HEK293 (cell line): Measurements from ENCODE around the gene EPHA4.

ENCODE experiments used
- BCL11A ChIP-seq: fragments of 450-650 bp; formaldehyde crosslinking; IDR thresholded peaks from 2 replicates; pipeline ENCODE4 v1.5.1; 2016; ENCODE audit warnings: low read depth, missing biosample characterization, missing genetic modification characterization
- GLI4 ChIP-seq: fragments of 450-650 bp; formaldehyde crosslinking; IDR thresholded peaks from 2 replicates; pipeline ENCODE4 v1.5.1; 2016; ENCODE audit warnings: missing biosample characterization, missing genetic modification characterization
- MZF1 ChIP-seq: fragments of 450-650 bp; formaldehyde crosslinking; IDR thresholded peaks from 2 replicates; pipeline ENCODE4 v1.5.1; 2017; ENCODE audit warnings: missing biosample characterization, missing genetic modification characterization, borderline replicate concordance
- REPIN1 ChIP-seq: fragments of 450-650 bp; formaldehyde crosslinking; IDR thresholded peaks from 2 replicates; pipeline ENCODE4 v1.5.1; 2017; ENCODE audit warnings: missing biosample characterization, missing genetic modification characterization, low read depth
- REST ChIP-seq: fragments of 450-650 bp; formaldehyde crosslinking; IDR thresholded peaks from 2 replicates; pipeline ENCODE4 v1.5.1; 2016; ENCODE audit warnings: missing biosample characterization, missing genetic modification characterization
- SALL2 ChIP-seq: fragments of 450-650 bp; formaldehyde crosslinking; IDR thresholded peaks from 2 replicates; pipeline ENCODE4 v1.5.0; 2017; ENCODE audit warnings: missing biosample characterization, mild to moderate bottlenecking, missing genetic modification characterization, borderline replicate concordance
- SCRT1 ChIP-seq: fragments of 450-650 bp; formaldehyde crosslinking; IDR thresholded peaks from 2 replicates; pipeline ENCODE4 v1.5.1; 2016; ENCODE audit warnings: missing biosample characterization, missing genetic modification characterization, borderline replicate concordance
- SETDB1 ChIP-seq: IDR thresholded peaks from one replicate; pipeline ENCODE4 v1.6.1; 2017; ENCODE audit warnings: mild to moderate bottlenecking, low read length, moderate library complexity, mixed read lengths; ENCODE audit not compliant: insufficient read length
- ZBTB21 ChIP-seq: fragments of 450-650 bp; formaldehyde crosslinking; IDR thresholded peaks from 2 replicates; pipeline ENCODE4 v1.5.1; 2017; ENCODE audit warnings: missing biosample characterization, missing genetic modification characterization
- ZBTB48 ChIP-seq: fragments of 450-650 bp; formaldehyde crosslinking; IDR thresholded peaks from 2 replicates; pipeline ENCODE4 v1.5.1; 2016; ENCODE audit warnings: missing biosample characterization, missing genetic modification characterization
- ZBTB8A ChIP-seq: fragments of 450-650 bp; formaldehyde crosslinking; IDR thresholded peaks from 2 replicates; pipeline ENCODE4 v1.5.1; 2016; ENCODE audit warnings: missing biosample characterization, missing genetic modification characterization
- ZNF112 ChIP-seq: fragments of 450-650 bp; formaldehyde crosslinking; IDR thresholded peaks from 2 replicates; pipeline ENCODE4 v1.5.0; 2017; ENCODE audit warnings: missing biosample characterization, missing genetic modification characterization
- ZNF133 ChIP-seq: fragments of 450-650 bp; formaldehyde crosslinking; IDR thresholded peaks from 2 replicates; pipeline ENCODE4 v1.5.1; 2016; ENCODE audit warnings: missing biosample characterization, missing genetic modification characterization
- ZNF157 ChIP-seq: fragments of 450-650 bp; formaldehyde crosslinking; IDR thresholded peaks from 2 replicates; pipeline ENCODE4 v1.5.1; 2016; ENCODE audit warnings: missing biosample characterization, missing genetic modification characterization
- ZNF266 ChIP-seq: fragments of 450-650 bp; formaldehyde crosslinking; IDR thresholded peaks from 2 replicates; pipeline ENCODE4 v1.5.1; 2016; ENCODE audit warnings: missing biosample characterization, missing genetic modification characterization, low read depth
- ZNF311 ChIP-seq: fragments of 450-650 bp; formaldehyde crosslinking; IDR thresholded peaks from 2 replicates; pipeline ENCODE4 v1.5.1; 2017; ENCODE audit warnings: missing biosample characterization, missing genetic modification characterization, borderline replicate concordance
- ZNF354C ChIP-seq: fragments of 450-650 bp; formaldehyde crosslinking; IDR thresholded peaks from 2 replicates; pipeline ENCODE4 v1.5.1; 2016; ENCODE audit warnings: missing biosample characterization, missing genetic modification characterization, low read depth, borderline replicate concordance
- ZNF398 ChIP-seq: fragments of 450-650 bp; formaldehyde crosslinking; IDR thresholded peaks from 2 replicates; pipeline ENCODE4 v1.5.1; 2017; ENCODE audit warnings: missing biosample characterization, missing genetic modification characterization
- ZNF449 ChIP-seq: fragments of 450-650 bp; formaldehyde crosslinking; IDR thresholded peaks from 2 replicates; pipeline ENCODE4 v1.5.1; 2017; ENCODE audit warnings: missing biosample characterization, mild to moderate bottlenecking, missing genetic modification characterization, moderate library complexity
- ZNF473 ChIP-seq: fragments of 450-650 bp; formaldehyde crosslinking; IDR thresholded peaks from 2 replicates; pipeline ENCODE4 v1.5.1; 2017; ENCODE audit warnings: missing biosample characterization, missing genetic modification characterization
- ZNF513 ChIP-seq: fragments of 450-650 bp; IDR thresholded peaks from 2 replicates; pipeline ENCODE4 v1.5.1; 2018; ENCODE audit warnings: missing biosample characterization, missing genetic modification characterization
- ZNF514 ChIP-seq: fragments of 450-650 bp; formaldehyde crosslinking; IDR thresholded peaks from 2 replicates; pipeline ENCODE4 v1.5.1; 2016; ENCODE audit warnings: missing biosample characterization, missing genetic modification characterization
- ZNF544 ChIP-seq: fragments of 450-650 bp; formaldehyde crosslinking; IDR thresholded peaks from 2 replicates; pipeline ENCODE4 v1.5.0; 2017; ENCODE audit warnings: missing biosample characterization, missing genetic modification characterization
- ZNF558 ChIP-seq: fragments of 450-650 bp; formaldehyde crosslinking; IDR thresholded peaks from 2 replicates; pipeline ENCODE4 v1.5.1; 2016; ENCODE audit warnings: missing biosample characterization, missing genetic modification characterization
- ZNF561 ChIP-seq: fragments of 450-650 bp; IDR thresholded peaks from 2 replicates; pipeline ENCODE4 v1.5.1; 2018; ENCODE audit warnings: missing biosample characterization, missing genetic modification characterization, borderline replicate concordance
- ZNF600 ChIP-seq: fragments of 450-650 bp; formaldehyde crosslinking; IDR thresholded peaks from 2 replicates; pipeline ENCODE4 v1.5.1; 2016; ENCODE audit warnings: missing biosample characterization, missing genetic modification characterization
- TF ChIP-seq, protein P1 (sequence below): fragments of 450-650 bp; formaldehyde crosslinking; IDR thresholded peaks from 2 replicates; pipeline ENCODE4 v1.5.1; 2017; ENCODE audit warnings: missing biosample characterization, missing genetic modification characterization
- TF ChIP-seq, protein P2 (sequence below): fragments of 450-650 bp; formaldehyde crosslinking; IDR thresholded peaks from 2 replicates; pipeline ENCODE4 v1.5.1; 2016; ENCODE audit warnings: missing biosample characterization, missing genetic modification characterization, borderline replicate concordance

The EPHA4 gene

DNA sequence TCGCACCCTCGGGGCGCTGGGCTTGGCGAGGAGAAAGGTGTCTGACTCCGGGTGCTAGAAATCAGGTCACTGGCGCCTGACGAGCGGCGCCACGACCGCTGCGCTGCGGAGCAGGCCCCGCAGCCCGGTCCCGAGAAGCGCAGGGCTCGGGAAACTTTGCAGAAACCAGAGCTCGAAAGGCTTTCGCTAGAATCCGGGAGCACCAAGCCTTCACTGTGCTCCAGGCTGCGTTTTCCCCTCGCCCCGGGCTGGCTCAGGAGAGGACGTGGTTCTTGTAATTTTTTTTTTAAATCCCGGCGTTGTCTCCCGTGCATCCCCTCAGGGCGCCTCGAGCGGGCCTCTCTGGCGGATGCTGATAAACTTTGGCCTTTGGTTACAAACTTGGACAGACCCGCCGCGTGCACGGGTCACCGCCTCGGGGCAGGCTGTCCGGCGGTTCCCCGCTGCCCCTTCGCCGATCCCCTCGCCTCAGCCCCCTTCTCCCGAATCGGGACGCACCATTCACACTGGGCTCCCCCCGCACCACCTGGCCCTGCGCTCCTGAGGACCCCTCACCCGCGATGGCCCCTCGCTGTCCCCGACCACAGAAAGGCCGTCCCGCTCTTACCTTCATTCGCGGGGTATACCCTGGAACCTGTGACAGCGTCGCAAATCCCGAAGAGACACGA, 419 bp downstream of the EPHA4 start (continued):
- TF ChIP-seq ZNF398 (tag by site-specific recombination) (no peak), ZNF514 (no peak), MZF1 (peak; percentile 13; the same call in 1 of the 2 replicates), BCL11A (tag by site-specific recombination) (no peak), ZNF600 (tag by site-specific recombination) (no peak), SALL2 (tag by site-specific recombination) (no peak), ZBTB21 (tag by site-specific recombination) (no peak), ZNF266 (no peak), ZBTB48 (tag by site-specific recombination) (0 out of 2 replicates have a peak, but pooled peaks have one; percentile 31), ZBTB8A (tag by site-specific recombination) (0 out of 2 replicates have a peak, but pooled peaks have one; percentile 2), ZNF558 (tag by site-specific recombination) (no peak), ZNF561 (tag by site-specific recombination) (no peak), SCRT1 (no peak), ZNF513 (tag by site-specific recombination) (no peak), ZNF112 (no peak), ZNF544 (no peak), ZNF133 (tag by site-specific recombination) (no peak), ZNF157 (tag by site-specific recombination) (no peak), ZNF311 (tag by site-specific recombination) (no peak), SETDB1 (no peak), GLI4 (tag by site-specific recombination) (no peak), REST (tag by site-specific recombination) (0 out of 2 replicates have a peak, but pooled peaks have one; percentile 18), ZNF354C (tag by site-specific recombination) (no peak), ZNF449 (tag by site-specific recombination) (no peak), REPIN1 (tag by site-specific recombination) (no peak), ZNF473 (no peak)
- TF ChIP-seq, protein P1, sequence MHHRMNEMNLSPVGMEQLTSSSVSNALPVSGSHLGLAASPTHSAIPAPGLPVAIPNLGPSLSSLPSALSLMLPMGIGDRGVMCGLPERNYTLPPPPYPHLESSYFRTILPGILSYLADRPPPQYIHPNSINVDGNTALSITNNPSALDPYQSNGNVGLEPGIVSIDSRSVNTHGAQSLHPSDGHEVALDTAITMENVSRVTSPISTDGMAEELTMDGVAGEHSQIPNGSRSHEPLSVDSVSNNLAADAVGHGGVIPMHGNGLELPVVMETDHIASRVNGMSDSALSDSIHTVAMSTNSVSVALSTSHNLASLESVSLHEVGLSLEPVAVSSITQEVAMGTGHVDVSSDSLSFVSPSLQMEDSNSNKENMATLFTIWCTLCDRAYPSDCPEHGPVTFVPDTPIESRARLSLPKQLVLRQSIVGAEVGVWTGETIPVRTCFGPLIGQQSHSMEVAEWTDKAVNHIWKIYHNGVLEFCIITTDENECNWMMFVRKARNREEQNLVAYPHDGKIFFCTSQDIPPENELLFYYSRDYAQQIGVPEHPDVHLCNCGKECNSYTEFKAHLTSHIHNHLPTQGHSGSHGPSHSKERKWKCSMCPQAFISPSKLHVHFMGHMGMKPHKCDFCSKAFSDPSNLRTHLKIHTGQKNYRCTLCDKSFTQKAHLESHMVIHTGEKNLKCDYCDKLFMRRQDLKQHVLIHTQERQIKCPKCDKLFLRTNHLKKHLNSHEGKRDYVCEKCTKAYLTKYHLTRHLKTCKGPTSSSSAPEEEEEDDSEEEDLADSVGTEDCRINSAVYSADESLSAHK, result no peak
- TF ChIP-seq, protein P2, sequence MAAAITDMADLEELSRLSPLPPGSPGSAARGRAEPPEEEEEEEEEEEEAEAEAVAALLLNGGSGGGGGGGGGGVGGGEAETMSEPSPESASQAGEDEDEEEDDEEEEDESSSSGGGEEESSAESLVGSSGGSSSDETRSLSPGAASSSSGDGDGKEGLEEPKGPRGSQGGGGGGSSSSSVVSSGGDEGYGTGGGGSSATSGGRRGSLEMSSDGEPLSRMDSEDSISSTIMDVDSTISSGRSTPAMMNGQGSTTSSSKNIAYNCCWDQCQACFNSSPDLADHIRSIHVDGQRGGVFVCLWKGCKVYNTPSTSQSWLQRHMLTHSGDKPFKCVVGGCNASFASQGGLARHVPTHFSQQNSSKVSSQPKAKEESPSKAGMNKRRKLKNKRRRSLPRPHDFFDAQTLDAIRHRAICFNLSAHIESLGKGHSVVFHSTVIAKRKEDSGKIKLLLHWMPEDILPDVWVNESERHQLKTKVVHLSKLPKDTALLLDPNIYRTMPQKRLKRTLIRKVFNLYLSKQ, result no peak
